Measurements from ENCODE around the gene PTPRD.

PTPRD gene

DNA sequence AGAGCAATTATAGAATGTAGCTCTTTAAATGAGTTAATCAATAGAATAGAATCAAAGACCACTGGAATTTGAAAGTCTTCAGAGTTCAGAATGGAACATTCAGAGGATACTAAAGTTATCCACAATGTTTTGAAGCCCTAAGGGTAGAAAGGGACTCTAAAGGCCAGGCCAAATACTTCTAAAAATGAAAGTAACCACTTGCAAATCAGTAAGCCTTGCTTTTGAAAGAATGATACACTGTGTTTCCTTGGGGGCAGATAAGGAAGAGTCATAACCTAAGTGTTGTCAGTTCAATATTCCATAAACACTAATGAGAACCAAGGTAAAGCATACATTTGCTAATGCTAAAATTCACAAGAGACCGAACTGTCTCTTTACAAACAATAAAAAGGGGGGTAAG is 813.5 kb downstream of the PTPRD start:
- no peak overlapping the region for H3K27ac ChIP-seq
- DNase-seq (ENCODE audit: low read depth, low spot score): no peak

DNA sequence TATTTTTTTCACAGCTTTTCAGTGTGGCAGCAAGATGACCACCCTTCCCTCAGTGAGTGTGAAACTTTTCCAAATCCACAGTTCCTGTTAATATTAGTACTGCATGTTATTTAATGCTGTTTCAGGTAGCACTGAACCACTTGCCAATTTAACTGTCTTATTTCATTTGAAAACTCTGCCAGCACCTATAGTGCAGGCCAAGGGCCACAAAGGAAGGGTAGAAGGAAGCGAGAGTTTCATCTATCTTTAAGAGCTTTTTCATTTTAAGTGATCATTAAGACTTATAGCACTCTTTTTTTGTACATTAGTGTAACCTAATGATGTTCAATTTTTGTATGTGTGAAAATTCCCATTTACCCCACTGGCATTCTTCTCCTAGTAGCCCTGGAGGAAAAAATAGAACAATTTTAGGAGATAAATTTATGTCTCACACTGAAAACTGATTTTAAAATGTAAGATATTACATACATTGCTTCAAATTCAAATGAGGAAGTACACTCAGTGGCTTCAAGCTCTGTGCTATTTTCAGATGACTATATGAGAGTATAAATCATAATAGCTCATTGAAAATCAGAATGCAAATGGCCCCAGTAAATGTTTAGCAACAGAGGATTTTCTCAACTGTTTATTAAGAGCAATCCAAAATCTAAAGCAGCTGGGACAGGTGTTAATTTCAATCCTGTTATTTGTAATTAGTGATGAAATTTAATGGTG is 820.5 kb downstream of the PTPRD start:
- DNase-seq (ENCODE audit: low read depth, low spot score): no peak
- no peak overlapping the region for H3K27ac ChIP-seq

DNA sequence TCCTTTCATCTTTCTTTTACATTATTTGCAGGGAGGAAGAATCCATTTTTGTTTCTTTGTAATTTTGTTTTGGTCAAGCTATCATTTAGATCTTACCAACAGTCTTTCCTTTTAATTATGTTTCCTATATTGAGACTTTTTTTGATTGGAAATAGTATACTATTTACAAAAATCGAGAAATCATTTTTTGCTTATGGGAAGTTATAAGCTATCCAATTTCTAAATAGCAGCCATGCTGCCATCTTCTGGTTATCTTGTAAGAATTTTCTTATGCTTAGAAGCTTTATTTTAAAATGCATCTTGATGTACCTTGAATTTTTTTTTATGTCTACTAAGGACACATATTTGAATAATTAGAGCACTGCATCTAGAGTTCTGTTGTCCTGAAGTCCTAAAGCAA is 821.2 kb downstream of the PTPRD start:
- no peak for DNase-seq (ENCODE audit: low read depth, low spot score)
- H3K27ac ChIP-seq: no peak overlapping the region

DNA sequence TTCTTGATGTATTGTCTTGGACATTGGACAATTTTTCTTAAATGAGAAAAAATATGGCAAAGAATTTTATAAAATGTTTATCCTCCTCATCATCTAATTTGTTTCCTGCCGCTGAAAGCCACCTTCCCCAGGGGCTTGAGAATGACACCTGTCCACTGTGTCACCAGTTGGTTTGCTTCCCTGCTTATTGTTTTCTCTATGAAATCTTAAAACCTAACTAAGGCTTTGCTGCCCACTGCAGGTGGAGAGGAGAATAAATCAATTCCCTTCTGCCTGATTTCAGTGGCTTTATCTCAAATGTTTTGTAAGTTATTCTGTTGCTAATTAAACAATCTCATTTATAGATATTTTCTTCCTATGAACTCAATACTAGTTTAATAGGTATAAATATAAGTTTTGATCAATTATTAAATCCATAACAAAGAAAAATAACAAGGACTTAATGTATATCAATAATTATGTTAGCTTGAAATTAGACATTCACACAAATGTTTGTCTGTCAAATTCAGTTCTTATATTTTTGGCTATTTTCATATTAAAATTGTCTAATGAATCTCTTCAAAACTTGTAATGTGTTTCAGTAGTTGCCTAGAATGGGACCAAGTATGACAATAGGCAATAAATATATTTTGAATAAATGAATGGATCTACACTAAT is 822.5 kb downstream of the PTPRD start:
- no peak for DNase-seq (ENCODE audit: low read depth, low spot score)

GRCh38 chr9:9783711-9784110 is 829.1 kb downstream of the PTPRD start:
- no peak overlapping the region for H3K27ac ChIP-seq
- no peak for DNase-seq (ENCODE audit: low read depth, low spot score)

More for the DNA sequence above, 822.5 kb downstream of the PTPRD start:
- no peak overlapping the region for H3K27ac ChIP-seq

GRCh38 chr9:9783211-9783610 is 829.6 kb downstream of the PTPRD start:
- H3K27ac ChIP-seq: no peak overlapping the region
- DNase-seq (ENCODE audit: low read depth, low spot score): no peak

- H3K27ac ChIP-seq: no peak overlapping the region
- DNase-seq (ENCODE audit: low read depth, low spot score): no peak
Observed at GRCh38 chr9:9778293-9778692, 834.5 kb downstream of the PTPRD start.

DNA sequence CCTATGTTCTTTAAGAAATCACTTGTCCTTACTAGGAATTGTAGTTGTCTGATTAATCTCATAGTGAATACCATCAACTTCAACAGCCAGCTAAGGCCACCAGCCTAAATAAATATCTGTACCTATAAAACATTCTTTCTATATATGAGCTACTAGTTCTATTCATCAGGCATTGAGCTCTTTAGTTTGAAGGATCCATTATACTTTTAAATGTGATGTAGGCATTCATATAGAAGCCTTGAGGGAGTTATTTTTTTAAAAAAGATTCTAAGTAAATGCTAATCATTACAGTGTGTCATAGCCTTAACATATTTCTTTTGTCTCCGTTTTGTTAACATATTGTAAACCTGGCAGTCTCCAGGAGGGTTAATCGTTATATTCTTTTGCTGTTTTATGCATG is 838.3 kb downstream of the PTPRD start:
- no peak overlapping the region for H3K27ac ChIP-seq
- DNase-seq (ENCODE audit: low read depth, low spot score): no peak

DNA sequence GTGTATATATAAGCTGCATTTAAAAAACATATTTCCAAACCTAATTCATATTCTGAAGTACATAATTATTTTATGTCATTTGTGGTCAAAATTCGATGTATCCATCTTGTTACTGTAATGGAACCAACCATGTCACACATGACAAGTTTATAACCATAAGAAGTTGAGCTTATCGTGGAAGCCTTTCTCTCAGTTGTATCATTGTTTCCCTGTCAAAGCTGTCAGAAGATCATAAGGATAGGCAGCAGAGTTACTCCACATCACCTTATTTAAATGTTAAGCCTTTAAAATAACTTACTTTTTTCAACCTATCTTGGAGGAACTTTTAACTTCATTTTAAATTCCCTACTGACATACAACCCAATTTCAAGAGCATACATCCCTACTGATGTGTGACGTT is 841.5 kb downstream of the PTPRD start:
- DNase-seq (ENCODE audit: low read depth, low spot score): no peak
- H3K27ac ChIP-seq: no peak overlapping the region

DNA sequence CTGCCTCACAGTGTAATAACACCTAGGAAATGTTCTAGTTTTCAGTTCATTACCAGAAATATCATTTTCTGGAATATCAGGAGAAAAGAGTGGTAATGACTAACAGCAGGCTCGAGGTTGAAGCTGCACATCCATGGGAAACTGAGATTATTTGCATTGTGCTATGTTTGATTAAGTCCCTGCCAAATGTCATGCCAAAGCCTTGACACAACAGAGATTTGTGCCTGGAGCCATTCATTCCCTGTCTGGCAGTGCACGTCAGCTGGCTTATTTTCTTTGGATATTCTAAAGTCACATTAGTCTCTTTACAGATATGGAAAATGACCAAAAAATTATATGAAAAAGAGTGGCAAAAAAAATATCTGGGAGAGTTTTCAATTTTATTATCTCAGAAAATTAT is 848.0 kb downstream of the PTPRD start:
- DNase-seq (ENCODE audit: low read depth, low spot score): no peak
- H3K27ac ChIP-seq: no peak overlapping the region

- DNase-seq (ENCODE audit: low read depth, low spot score): no peak
- no peak overlapping the region for H3K27ac ChIP-seq
Observed at GRCh38 chr9:9754186-9754585, 858.6 kb downstream of the PTPRD start.

DNA sequence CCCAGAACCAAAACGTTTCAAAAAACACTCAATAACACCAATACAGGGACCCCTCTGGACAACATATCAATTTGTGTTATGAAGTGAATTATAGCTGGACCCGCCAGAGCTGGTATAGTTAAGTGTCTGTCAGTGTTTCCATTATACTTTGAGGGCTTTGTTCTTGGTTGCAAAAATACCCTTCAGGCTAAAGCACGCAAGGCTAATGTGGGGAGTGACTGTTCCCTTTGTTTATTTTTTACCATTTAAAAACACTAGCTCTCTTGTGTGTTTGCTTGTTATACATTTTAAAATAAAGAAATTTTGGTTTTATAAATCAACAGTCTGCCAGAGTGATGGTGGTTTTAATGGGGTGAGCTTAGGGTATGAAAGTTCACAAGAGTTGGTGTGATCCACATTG is 859.5 kb downstream of the PTPRD start:
- no peak for DNase-seq (ENCODE audit: low read depth, low spot score)
- no peak overlapping the region for H3K27ac ChIP-seq

- H3K27ac ChIP-seq: no peak overlapping the region
- no peak for DNase-seq (ENCODE audit: low read depth, low spot score)
Observed at GRCh38 chr9:9752722-9753121, 860.1 kb downstream of the PTPRD start.

DNA sequence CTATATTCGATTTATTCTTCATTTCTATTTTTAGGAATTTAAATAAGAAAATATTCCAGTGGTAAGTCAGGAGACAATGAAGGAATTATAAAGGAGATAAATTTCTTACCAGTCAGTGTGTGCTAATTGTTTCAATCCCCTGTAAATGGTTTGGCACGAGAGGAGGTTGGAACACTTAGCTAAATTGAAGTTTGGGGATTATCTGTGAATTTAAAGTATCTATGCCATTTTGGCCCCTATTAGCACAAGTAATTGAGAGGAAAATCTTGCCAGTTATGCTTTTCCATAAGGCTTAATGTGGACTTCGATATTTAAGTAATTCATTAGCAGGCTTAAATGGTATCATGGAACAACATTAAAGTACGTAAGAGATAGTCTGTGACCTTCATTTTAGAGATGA is 860.8 kb downstream of the PTPRD start:
- DNase-seq (ENCODE audit: low read depth, low spot score): no peak
- no peak overlapping the region for H3K27ac ChIP-seq

DNA sequence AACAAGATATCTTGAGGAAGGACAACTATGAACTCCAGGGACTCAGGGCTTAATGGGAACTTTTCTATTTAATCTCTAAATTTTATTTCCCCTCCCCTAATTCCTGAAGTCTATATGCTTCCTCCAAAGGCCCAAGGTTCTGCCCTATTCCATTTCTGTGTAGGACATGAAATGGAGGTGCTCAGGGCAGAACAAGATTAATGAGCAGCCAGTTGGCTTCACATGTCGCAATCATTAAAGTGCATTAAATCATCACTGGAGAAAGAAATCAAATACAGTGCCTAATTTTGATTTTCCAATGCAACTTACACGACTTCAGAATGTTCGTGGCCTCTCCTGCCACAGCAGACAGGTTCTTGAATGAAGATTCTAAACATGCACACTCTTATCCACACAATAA is 862.1 kb downstream of the PTPRD start:
- no peak for DNase-seq (ENCODE audit: low read depth, low spot score)
- H3K27ac ChIP-seq: no peak overlapping the region

- DNase-seq (ENCODE audit: low read depth, low spot score): no peak
- no peak overlapping the region for H3K27ac ChIP-seq
Observed at GRCh38 chr9:9749591-9749990, 863.2 kb downstream of the PTPRD start.

DNA sequence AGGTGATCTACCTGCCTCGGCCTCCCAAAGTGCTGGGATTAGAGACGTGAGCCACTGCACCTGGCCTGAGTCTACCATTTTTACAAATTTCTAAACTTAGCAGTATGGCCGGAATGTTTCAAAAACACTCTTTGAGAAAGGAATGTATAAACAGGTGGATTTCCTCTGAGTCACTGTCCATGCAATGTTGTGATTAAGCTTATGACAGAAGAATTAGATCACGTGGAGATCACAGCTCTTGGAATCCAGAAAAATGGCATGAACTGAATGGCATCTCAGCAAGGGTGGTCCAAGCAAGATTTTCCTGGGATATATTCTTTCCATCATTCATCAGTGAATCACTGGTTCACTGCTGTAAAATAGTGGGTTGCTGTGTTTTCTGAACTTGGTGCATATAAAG is 865.0 kb downstream of the PTPRD start:
- no peak overlapping the region for H3K27ac ChIP-seq
- no peak for DNase-seq (ENCODE audit: low read depth, low spot score)

GRCh38 chr9:9746826-9747225 is 866.0 kb downstream of the PTPRD start:
- no peak for DNase-seq (ENCODE audit: low read depth, low spot score)
- H3K27ac ChIP-seq: no peak overlapping the region

- no peak for DNase-seq (ENCODE audit: low read depth, low spot score)
- no peak overlapping the region for H3K27ac ChIP-seq
Observed at GRCh38 chr9:9743822-9744221, 869.0 kb downstream of the PTPRD start.

- DNase-seq (ENCODE audit: low read depth, low spot score): no peak
- no peak overlapping the region for H3K27ac ChIP-seq
Observed at GRCh38 chr9:9730174-9730573, 882.6 kb downstream of the PTPRD start.

DNA sequence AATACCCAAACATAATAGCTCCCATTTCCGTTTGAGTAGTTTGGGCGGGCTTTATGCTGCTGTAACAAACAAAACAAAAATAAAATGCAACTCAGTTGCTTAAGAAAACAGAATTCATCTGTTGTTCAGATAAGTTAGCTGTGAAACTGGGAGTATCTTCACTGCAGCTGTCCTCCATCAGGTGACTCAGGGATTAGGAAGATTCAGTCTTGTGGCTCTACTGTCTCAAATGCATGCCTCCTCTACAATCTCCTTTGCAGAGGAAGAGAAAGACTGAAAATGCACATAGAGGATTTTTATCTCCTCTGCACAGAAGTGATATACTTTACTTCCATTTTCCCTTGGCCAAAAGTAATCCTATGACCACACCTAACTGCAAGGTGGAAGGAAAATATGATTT is 883.7 kb downstream of the PTPRD start:
- DNase-seq (ENCODE audit: low read depth, low spot score): no peak
- H3K27ac ChIP-seq: no peak overlapping the region
